C4-2B (cell line): Measurements from ENCODE around the gene KCNJ10.

Experiments
- CTCF ChIP-seq: fragments of 450-650 bp; conservative IDR thresholded peaks from 2 replicates; pipeline ENCODE4 v1.5.1; 2017; ENCODE audit warnings: mild to moderate bottlenecking
- ZFX ChIP-seq: fragments of 450-650 bp; IDR thresholded peaks from 2 replicates; pipeline ENCODE4 v1.6.1; 2017

GRCh38 chr1:160101037-160101716, 31.2 kb upstream of the KCNJ10 start:
- TF ChIP-seq CTCF: peak; percentile 99
- no peak for TF ChIP-seq ZFX
